Measurements from ENCODE around the gene MYO7B. TPM values are rescaled to one million over a fixed set of nuclear protein-coding genes. Genes with fewer than 3 reads are reported as not detected.

The MYO7B gene
- total and polyA plus RNA-seq, 2 experiments from 2014 or later, result 0.06 to 0.12 TPM

DNA sequence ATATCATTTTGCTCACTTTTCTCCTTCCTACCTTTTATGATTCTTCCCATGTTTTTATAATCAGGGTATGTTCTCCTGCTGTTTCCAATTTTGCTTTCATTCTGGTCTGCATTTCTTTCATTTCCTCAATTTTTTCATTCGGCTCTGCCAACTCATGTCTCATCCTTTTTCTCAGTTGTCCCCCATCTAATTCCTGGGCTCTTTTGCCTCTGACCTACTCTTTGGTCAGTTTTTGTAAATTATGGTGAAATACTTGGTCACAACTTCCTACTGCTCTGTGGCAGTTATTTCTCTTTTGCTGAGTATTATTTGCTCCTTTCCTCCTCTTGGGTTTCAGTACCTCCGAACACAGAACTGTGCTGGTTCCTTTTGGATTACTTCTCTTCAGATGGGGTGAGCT lies 27.5 kb downstream of the MYO7B start:
- H3K36me3 ChIP-seq, result no peaks in the 10 kb centered on the region
- H3K27me3 ChIP-seq, result no peaks in the 10 kb centered on the region
- no peaks in the 10 kb centered on the region for H3K4me1 ChIP-seq (ENCODE audit: low read depth)
- no peak for DNase-seq (ENCODE audit: low read depth in 1 of 2, low spot score in 1 of 2)
- H3K4me3 ChIP-seq, result no peak overlapping the region
- TF ChIP-seq, protein P1, sequence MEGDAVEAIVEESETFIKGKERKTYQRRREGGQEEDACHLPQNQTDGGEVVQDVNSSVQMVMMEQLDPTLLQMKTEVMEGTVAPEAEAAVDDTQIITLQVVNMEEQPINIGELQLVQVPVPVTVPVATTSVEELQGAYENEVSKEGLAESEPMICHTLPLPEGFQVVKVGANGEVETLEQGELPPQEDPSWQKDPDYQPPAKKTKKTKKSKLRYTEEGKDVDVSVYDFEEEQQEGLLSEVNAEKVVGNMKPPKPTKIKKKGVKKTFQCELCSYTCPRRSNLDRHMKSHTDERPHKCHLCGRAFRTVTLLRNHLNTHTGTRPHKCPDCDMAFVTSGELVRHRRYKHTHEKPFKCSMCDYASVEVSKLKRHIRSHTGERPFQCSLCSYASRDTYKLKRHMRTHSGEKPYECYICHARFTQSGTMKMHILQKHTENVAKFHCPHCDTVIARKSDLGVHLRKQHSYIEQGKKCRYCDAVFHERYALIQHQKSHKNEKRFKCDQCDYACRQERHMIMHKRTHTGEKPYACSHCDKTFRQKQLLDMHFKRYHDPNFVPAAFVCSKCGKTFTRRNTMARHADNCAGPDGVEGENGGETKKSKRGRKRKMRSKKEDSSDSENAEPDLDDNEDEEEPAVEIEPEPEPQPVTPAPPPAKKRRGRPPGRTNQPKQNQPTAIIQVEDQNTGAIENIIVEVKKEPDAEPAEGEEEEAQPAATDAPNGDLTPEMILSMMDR (IDR thresholded peaks at IDR 0.05; ENCODE audit: low read depth, low read length), result no peak
- H3K27ac ChIP-seq, result no peak overlapping the region
- no peaks in the 10 kb centered on the region for H3K9me3 ChIP-seq (ENCODE audit: low read depth)

DNA sequence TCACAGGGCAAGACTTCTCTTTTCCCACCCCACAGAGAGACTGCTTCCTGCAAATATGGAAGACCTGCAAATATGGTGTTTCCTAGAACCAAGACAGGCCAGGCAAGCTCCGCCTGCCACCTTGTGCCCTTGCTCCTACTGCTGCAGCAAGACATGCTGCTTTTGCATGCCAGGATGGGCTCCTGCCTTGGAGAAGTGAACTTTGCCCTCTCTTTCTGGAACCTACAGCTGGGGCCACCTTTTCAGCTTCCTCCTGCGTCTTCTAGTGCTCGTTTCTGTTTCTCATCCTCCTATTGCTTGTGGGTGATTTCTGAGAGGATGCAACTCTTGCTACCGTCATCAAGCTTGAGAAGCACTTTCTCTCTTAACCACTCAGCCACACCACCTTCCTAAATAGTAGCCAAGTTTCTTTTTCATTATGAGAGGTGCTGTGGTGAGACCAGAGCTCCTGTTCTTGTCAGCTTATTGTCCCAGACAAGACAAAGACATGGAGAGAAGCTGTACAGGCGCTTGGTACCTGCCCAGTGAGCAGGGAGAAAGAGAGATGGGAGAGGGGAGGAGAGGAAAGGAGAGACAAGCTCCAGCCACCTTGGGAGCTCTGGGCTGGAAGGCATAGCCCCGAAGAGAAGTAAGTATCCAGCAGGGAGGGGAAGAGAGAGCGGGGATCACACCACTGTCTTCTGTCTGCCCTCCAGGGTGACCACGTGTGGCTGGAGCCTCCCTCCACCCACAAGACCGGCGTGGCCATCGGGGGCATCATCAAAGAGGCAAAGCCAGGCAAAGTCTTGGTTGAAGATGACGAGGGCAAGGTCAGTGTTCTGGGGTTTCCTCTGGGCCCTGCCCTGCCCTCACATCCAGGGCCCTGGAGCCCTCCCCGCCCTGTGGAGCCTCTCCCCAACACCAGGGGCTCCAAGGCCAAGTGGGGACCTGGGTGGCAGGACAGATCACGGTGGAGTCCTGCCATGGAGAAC lies 28.3 kb downstream of the MYO7B start:
- Histone ChIP-seq H3K4me3 (no peak overlapping the region), H3K36me3 (no peaks in the 10 kb centered on the region), H3K27ac (no peak overlapping the region), H3K27me3 (no peaks in the 10 kb centered on the region), H3K9me3 (ENCODE audit: low read depth) (no peaks in the 10 kb centered on the region), H3K4me1 (ENCODE audit: low read depth) (no peaks in the 10 kb centered on the region)
- TF ChIP-seq, protein P1 (IDR thresholded peaks at IDR 0.05; ENCODE audit: low read depth, low read length), result no peak
- DNase-seq (ENCODE audit: low read depth in 1 of 2, low spot score in 1 of 2), result no peak

DNA sequence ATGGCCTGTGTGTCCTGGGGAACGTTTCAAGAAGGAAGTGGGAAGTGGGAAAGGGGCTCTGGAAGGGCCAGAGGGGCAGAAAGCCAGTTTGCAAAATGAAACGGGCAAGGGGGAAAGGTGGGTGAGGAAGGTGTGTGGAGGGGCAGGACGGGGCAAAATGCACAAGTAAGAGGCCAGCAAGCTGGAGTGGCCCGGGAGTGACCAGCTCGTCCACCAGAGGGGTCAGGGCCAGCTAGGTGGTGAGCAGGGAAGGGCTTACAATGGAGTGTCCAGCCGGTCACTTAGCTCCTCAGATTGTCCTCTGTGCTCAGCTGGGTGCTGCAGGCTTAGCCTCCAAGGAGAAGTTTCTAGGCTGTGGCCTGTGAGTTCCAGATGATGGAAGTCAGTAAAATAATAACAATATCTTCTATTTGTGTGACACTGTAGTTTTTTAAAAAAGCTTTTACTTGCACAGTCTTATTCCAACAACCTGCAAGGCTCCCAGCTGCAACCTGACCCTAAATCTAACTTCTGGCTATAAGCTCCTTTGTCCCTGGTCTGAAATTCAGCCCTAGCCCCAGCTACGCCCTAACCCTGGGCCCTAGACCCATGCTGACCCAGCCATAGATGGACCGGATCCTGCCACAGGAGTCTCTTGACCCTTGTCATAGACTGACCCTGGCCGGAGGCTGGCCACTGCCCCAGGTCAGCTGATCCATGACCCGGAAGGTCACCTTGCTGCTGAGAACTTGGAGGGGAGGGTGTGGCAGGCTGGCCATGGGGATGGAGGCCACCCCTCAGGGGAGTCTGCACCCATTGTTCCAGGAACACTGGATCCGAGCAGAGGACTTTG lies 29.2 kb downstream of the MYO7B start:
- no peak for DNase-seq (ENCODE audit: low read depth in 1 of 2, low spot score in 1 of 2)
- H3K4me1 ChIP-seq (ENCODE audit: low read depth), result no peaks in the 10 kb centered on the region
- H3K4me3 ChIP-seq, result no peak overlapping the region
- H3K36me3 ChIP-seq, result no peaks in the 10 kb centered on the region
- TF ChIP-seq, protein P1 (IDR thresholded peaks at IDR 0.05; ENCODE audit: low read depth, low read length), result no peak
- H3K9me3 ChIP-seq (ENCODE audit: low read depth), result no peaks in the 10 kb centered on the region
- H3K27me3 ChIP-seq, result no peaks in the 10 kb centered on the region
- H3K27ac ChIP-seq, result no peak overlapping the region

DNA sequence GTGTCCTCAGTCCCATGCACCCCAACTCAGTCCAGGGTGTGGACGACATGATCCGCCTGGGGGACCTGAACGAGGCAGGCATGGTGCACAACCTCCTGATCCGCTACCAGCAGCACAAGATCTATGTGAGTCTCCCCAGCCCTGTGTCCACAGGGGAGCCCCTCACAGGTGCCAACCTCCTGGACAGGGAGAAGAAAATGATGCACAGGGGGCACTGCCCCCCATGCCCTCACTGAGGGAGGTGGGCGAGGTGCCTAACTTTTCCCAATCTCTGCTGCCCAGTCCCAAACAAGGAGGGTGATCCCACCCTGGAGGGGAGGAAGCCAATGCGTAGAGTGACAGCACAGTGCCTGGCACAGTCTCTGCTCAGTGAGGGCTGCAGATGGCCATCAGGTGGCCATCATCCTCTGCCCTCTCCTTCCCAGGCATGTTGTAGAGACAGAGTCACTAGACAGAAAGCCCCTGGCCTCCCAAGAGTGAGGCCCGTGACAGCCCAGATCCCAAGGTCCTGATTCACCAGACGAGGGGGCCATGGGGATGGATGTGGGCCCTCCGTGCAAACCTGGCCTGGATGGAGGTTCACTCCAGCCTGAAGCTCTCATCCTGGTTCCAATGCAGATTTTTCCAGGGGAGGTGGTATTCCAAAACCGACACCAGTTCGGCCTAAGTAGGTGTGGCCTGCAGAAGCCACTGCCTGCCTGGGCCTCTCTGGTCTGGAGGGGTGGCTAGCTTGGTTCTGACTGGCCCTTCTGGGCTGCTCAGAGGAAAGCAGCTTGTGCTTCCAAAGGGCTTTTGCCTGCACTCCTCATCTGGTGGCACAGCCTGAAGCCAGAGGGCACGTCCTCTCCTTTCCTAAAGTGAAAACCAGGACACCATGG lies 30.0 kb downstream of the MYO7B start:
- TF ChIP-seq, protein P1 (IDR thresholded peaks at IDR 0.05; ENCODE audit: low read depth, low read length), result no peak
- Histone ChIP-seq H3K9me3 (ENCODE audit: low read depth) (no peaks in the 10 kb centered on the region), H3K4me1 (ENCODE audit: low read depth) (no peaks in the 10 kb centered on the region), H3K27ac (no peak overlapping the region), H3K4me3 (no peak overlapping the region), H3K27me3 (no peaks in the 10 kb centered on the region), H3K36me3 (no peaks in the 10 kb centered on the region)
- DNase-seq (ENCODE audit: low read depth in 1 of 2, low spot score in 1 of 2), result no peak

DNA sequence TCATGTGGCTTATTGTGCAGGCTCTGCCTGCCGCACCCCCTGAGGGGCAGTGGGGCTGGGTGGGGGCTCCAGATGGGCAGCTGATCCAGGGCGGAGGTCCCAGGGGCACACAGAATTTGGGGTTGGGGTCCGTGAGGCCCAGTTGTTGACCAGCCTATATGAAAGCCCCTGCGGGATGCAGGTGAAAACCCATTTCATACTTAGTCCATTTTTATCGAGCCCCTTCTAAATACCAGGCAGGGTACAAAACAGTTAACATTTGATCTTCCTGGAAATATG lies 30.6 kb downstream of the MYO7B start:
- TF ChIP-seq, protein P1 (IDR thresholded peaks at IDR 0.05; ENCODE audit: low read depth, low read length), result no peak
- Histone ChIP-seq H3K4me1 (ENCODE audit: low read depth) (no peaks in the 10 kb centered on the region), H3K4me3 (no peak overlapping the region), H3K36me3 (no peaks in the 10 kb centered on the region), H3K9me3 (ENCODE audit: low read depth) (no peaks in the 10 kb centered on the region), H3K27me3 (no peaks in the 10 kb centered on the region), H3K27ac (no peak overlapping the region)
- no peak for DNase-seq (ENCODE audit: low read depth in 1 of 2, low spot score in 1 of 2)
